ENCODE data around the gene IRX1.

GRCh38 chr5:3596261-3596825 is 711 bp downstream of the IRX1 start:
- TF ChIP-seq CTCF (IDR thresholded peaks at IDR 0.05) (no peak), POLR2A (IDR thresholded peaks at IDR 0.05) (no peak)
